SK-MEL-5 (cell line): ENCODE measurements around the gene PFDN2. TPM values are rescaled to one million over a fixed set of nuclear protein-coding genes. Genes with fewer than 3 reads are reported as not detected.

Experiments
- DNase-seq: peaks from one replicate; pipeline ENCODE4 v3.0.0-alpha.2; 2016; ENCODE audit warnings: low read depth, low spot score
- in situ Hi-C: cut with HindIII; loops from 2 replicates; pipeline ENCODE4 v1.10.0; 2016; ENCODE audit warnings: low sequenced_read_pairs, high pct_unique_total_duplicates, low pct_unique_long_range_greater_than_20kb
- polyA plus RNA-seq, 2 experiments: library from polyadenylated mRNA; depleted of rRNA; stranded (reverse); fragments of >200 nt; gene quantifications; 2 replicates each; pipeline ENCODE4 v1.2.3, GENCODE V29; 2015
- total RNA-seq: library from RNA; depleted of rRNA; stranded (reverse); fragments of >200 nt; shearing (Covaris generic); gene quantifications from 2 replicates; pipeline ENCODE4 v1.2.3, GENCODE V29; 2014; rRNA removed

PFDN2 gene, protein sequence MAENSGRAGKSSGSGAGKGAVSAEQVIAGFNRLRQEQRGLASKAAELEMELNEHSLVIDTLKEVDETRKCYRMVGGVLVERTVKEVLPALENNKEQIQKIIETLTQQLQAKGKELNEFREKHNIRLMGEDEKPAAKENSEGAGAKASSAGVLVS
- total RNA-seq = 84.1 and 92.3 TPM in 2 replicates
- polyA plus RNA-seq (2015; cell fraction: cytosol; rRNA removed) = 120 and 182 TPM in 2 replicates
- polyA plus RNA-seq (2015; cell fraction: nucleus; rRNA removed) = 8.8 and 18.9 TPM in 2 replicates

DNA sequence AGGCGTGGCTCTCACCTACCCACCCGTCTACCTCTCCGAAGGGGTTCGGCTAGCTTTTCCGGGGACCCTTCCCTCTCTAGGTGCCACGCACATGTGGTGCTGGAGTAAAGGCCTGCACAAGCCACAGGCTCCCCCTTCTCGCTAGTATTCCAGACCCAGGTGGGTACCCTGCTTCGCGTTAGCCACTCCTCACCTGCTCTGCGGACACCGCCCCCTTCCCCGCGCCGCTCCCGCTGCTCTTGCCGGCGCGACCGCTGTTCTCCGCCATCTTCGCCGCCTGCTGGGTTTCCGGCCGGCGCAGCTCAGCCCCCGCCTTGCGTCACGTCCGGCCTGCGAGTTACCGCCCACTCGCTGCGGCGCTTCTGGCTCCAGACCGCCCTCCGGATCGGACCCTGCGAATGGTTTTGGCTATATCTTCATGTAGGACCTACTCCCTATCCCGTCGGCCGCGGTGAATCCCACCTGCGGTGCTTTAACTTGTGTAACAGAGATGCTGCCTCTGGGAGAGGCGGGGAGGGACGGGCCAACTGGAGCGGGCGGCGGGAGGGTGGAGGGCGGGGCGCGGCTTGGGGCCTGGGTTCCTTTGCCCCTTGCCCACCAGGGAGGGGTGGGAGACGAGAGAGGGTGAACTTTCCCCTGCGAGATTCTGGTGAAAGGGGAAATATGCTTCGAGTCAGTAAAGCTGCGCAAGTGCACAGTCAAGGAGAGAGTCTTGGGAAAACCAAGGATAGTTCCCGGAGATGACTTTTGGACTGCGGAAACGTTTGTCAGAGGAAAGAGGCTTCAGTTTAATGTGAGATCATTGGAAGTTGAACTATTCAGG, at the start of gene PFDN2, which contains the start of gene NIT1:
Gene PFDN2, minus strand, starts transcription at position 279 of the 823 bp plus-strand sequence. Its CDS starts 11 bp downstream, at position 268.
Gene NIT1, plus strand, starts transcription at position 347 of the 823 bp plus-strand sequence. Its CDS starts 72 bp downstream, at position 419.
- in situ Hi-C loops = no loop called here
- DNase-seq = peak; percentile 75

DNA sequence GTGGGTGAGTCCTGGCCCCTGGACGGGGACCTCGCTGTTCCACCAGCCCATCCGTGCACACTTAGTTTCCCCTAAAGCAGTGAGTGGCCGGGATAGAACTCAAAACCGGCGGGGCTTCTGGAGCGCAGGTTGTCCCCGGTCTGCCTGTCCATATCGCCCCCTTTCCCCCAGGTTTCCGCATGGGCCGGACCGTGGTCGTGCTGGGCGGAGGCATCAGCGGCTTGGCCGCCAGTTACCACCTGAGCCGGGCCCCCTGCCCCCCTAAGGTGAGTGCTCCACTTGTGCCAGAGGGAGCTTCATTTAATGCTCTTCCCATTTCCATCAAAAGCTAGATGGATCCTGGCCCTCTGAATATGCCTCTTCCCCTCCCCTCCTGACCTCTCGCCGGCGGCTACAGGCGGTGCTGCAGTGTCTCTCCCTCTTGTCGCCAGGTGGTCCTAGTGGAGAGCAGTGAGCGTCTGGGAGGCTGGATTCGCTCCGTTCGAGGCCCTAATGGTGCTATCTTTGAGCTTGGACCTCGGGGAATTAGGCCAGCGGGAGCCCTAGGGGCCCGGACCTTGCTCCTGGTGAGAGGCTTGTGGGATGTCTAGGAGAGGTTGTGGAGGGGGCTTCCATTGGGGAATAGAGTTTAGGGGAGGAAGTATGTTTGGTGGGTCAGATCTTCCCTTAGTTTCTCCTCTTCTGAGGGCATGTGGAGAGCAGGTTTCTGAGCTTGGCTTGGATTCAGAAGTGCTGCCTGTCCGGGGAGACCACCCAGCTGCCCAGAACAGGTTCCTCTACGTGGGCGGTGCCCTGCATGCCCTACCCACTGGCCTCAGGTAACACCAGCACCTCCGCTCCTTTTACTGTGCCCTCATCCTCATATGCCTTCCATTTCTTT, 49.1 kb upstream of the PFDN2 start:
- in situ Hi-C loops = no loop called here
- DNase-seq = no peak

DNA sequence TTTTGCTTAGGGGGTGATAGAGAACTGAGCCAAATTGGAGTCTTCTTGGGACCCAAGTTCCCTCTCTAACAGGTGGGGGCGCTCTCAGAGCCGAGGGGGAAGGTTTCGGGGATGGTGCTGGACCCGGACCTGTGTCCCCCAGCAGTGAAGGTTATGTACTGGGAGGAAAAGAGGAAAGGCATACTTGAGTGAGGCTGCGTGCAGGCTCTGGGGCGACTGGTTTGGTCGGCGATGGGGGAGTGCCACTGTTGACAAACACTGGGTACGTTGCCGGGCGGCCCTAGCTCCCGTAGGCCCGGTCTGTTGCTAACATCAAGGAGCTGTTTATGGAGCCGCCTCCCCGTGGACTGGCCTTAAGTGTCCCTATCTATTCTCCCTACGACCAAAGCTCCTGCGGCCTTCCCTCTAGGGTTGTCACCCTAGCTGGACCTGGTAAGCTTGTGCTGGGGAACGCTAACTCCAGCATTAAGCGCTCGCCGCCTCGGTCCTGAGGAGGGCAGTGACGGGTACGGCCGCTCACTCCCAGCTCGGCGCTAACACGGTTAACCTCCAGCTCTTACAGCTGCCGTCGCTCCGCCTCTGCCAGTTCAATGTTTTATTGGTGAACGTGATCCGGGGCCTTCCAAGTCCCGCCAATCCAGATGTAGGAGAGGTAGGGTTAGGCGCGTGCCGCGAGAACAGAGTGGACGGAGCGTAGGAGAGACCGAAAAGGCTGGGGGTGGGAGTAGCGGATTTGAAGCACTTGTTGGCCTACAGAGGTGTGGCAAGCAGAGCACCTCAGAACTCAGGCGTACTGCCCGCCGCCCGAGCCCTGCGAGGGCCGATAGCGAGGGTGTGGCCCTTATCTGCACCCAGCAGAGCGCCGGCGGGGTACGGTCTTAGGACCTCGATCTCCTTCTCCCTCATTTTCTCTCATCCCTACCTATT, 48.2 kb upstream of the PFDN2 start, which contains the start of gene PPOX:
Gene PPOX, plus strand, starts transcription at position 685 of the 927 bp plus-strand sequence. CDS start 422 bp downstream, outside the sequence.
- in situ Hi-C loops = no loop called here
- DNase-seq = peak; percentile 98

DNA sequence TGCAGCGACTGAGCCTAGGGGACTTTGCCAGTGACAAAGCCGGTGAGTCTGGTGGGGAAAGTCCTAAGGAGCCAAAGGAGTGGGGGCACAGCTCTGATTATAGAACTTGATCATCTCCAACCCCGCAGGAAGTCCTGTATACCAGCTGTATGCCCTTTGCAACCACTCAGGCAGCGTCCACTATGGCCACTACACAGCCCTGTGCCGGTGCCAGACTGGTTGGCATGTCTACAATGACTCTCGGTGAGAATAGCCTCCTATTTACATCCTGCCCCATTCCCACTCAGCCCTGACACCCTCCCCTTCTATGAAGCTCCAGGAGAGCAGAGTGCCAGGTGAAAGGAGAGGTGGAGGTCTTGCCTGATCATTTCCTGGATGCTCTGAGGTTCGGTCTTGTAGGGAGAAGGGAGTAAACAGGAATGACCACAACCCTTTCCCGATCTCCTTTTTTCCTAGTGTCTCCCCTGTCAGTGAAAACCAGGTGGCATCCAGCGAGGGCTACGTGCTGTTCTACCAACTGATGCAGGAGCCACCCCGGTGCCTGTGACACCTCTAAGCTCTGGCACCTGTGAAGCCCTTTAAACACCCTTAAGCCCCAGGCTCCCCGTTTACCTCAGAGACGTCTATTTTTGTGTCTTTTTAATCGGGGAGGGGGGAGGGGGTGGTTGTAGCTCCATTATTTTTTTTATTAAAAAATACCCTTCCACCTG, 47.2 kb upstream of the PFDN2 start:
- in situ Hi-C loops = no loop called here
- DNase-seq = no peak

DNA sequence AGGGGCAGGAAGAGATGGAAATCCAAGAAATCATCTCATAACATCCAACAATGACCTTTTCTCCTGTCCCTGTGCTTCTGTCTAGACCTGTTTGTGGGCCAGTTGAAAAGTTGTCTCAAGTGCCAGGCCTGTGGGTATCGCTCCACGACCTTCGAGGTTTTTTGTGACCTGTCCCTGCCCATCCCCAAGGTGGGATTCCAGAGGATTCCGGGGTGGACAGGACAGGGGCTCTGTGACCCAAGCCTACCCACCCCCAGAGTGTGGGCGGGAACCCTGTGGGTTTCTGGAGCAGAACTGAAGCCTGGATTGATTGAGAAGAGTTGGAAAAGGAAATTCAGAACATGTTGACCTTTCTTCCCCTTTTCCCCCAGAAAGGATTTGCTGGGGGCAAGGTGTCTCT, 46.0 kb upstream of the PFDN2 start:
- in situ Hi-C loops = no loop called here
- DNase-seq = no peak

DNA sequence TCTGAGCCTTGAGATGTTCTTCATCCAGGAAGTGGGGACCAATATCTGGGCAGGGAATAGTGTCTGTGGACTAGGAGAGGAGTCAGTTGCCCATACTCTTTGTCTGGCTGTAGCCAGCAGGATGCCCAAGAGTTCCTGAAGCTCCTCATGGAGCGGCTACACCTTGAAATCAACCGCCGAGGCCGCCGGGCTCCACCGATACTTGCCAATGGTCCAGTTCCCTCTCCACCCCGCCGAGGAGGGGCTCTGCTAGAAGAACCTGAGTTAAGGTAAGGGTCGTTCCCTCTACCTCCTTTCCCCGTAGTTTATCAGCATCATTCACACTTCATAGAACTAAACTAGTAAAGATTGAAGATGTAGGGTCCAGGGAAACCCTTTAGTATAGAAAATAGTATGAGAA, 45.0 kb upstream of the PFDN2 start:
- DNase-seq = no peak
- in situ Hi-C loops = no loop called here

DNA sequence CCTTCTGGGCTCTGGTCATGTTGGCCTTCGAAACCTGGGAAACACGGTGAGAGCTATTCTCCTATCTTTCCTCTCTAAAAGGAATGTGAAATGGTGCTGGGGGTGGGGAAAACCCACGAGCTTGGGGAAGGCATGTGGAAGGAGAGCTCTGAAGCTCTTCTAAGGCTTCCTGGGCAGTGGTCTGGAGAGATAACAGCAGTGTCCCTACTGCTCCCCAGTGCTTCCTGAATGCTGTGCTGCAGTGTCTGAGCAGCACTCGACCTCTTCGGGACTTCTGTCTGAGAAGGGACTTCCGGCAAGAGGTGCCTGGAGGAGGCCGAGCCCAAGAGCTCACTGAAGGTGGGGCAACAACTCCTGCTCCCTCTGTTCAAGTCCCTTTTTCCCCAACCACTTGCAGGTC, 44.2 kb upstream of the PFDN2 start:
- no peak for DNase-seq
- in situ Hi-C loops = no loop called here

DNA sequence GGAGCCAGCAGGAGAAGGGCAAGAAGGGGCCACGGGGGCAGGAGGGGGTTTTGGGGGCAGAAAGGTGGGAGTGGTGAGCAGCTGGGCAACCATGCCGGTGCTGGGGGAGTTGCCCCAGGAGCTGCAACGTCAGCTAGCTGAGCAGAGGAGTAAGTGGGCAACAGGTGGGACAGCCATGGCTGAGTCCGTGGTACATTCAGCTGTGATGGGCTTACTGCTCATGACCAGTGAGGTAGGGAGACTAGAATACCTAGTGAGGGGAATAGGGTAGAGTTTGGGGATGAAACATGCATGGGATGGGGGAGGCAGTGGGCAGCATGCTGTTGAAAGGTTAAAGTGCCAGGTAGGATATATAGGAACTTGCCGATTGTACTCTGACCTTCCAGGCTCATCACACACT, 43.8 kb upstream of the PFDN2 start:
- in situ Hi-C loops = no loop called here
- DNase-seq = no peak

DNA sequence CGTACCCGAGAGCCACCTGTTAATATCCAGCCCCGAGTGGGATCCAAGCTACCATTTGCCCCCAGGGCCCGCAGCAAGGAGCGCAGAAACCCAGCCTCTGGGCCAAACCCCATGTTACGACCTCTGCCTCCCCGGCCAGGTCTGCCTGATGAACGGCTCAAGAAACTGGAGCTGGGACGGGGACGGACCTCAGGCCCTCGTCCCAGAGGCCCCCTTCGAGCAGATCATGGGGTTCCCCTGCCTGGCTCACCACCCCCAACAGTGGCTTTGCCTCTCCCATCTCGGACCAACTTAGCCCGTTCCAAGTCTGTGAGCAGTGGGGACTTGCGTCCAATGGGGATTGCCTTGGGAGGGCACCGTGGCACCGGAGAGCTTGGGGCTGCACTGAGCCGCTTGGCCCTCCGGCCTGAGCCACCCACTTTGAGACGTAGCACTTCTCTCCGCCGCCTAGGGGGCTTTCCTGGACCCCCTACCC, 42.9 kb upstream of the PFDN2 start:
- in situ Hi-C loops = no loop called here
- no peak for DNase-seq

DNA sequence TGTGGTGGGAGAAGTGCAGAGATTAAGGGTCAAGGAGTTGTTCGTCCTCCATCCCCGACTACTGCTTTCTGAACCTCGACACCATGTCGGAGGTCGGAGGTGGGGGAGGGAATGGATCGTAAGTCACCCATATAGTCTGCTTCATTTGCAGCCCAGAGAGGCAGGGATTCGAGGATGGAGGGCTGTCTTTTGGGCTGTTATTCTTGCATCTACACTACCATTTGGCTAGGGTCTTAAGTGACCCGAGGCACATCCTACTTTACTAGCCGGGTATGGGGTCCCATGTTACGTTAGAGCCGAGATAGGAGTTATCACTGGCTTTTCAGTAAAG, 42.0 kb upstream of the PFDN2 start:
- in situ Hi-C loops = no loop called here
- no peak for DNase-seq

DNA sequence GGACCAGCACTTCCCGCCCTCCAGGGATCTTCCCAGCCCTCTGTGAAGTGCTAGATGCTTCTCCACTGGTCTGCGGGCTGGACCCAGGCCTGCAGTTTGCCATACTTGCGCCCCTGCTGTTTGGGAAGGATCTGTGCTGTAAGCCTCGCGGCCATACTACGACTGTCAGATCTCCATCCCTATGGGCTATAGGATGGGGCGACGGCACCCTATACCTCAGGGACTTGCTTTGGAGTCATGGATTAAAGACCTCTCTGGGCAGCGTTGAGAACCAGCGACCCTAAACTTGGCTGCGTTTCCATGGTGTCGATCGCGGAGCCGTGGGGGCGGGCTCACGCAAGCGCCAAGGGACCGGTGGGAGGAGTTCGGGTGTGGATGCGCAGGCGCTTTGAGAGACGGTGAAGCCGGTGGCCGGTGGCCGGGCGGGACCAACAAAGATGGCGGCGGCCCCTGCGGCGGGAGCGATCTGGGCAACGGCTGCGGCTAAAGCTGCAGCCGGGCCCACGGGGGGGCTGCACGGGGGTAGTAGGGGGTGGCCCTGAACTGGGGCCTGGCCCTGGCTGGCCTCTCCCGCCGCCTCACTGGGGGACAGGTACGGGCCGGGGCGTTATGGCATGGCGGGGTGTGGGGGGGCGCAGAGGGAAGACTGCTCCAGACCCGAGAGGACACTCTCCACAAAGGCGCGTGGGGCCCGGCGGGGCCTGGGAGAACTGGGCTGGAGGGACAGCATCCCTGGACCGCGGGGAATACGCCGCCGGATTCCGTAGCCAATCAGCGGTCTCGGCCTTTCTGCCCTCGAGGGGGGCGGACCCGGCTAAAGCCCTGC, 41.5 kb upstream of the PFDN2 start, which contains the start of gene USP21:
Gene USP21, plus strand, starts transcription at position 414 of the 826 bp plus-strand sequence. CDS start 1,141 bp downstream, outside the sequence.
- peak; percentile 91 for DNase-seq
- in situ Hi-C loops = no loop called here

DNA sequence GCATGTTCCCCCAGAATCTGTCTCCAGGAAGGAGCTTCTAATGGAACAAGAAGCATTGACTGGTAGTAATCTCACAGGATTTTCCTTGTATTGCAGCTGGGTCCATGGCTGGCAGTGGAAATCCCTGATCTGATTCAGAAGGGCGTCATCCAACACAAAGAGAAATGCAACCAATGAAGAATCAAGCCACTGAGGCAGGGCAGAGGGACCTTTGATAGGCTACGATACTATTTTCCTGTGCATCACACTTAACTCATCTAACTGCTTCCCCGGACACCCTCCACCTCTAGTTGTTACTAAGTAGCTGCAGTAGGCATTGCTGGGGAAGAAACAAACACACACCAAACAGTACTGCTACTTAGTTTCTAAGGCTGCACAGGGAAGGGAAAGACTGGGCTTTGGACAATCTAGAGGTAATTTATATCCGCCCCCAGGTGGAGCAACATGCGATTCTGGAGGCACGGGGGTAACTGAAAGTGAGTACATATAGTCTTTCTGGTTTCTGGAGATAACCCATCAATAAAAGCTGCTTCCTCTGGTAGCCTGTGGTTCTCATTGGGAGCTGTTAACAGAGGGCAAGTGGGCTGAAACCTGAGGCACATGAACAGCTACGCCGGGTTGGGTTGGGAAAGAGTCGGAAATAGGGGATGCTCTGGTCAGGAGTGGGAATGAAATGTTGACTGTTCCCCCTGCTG, 40.6 kb upstream of the PFDN2 start:
- in situ Hi-C loops = no loop called here
- DNase-seq = no peak

DNA sequence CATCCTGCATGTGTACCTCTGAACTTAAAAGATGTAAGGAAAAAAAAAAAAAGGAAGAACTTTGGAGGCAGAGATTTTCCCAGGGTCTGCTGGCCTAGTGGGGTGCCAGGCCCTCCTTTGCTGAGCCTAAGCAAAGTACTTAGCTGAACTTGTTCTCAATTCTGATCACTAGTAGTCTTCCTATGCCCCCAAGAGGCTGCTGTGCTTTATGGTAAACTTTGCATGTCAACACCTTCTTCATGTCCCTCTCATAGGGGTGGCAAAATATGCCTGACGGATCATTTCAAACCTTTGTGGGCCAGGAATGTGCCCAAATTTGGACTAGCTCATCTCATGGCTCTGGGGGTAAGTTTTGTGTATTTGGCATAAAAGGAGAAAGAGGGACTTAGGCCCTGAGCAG, 40.0 kb upstream of the PFDN2 start:
- DNase-seq = no peak
- in situ Hi-C loops = no loop called here

DNA sequence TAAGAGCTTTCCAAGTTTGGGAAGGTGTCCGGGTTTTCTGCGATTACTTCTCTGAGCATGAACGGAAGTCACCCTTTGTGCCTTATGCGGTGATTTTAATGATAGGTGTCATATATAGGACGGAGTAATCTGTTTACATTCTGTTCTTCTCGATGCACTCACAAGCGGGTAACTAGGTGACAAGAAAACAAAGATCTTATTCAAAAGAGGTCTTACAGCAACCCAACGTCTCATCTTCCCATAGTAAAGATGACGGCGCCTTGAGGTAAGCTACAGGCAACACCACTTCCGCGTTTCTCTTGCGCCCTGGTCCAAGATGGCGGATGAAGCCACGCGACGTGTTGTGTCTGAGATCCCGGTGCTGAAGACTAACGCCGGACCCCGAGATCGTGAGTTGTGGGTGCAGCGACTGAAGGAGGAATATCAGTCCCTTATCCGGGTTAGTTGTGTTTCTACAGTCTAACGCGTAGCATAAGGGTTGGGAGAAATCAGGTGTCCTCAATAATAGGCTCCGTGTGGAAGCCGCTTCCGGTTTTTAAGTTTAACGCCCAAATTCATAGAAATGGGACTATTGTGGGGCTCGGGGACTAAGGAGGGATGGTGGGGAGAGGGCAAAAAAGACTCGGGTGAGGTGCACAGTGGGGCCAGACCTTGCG, 36.0 kb upstream of the PFDN2 start, which contains the start of gene UFC1:
Gene UFC1, plus strand, starts transcription at position 297 of the 656 bp plus-strand sequence. Its CDS starts 20 bp downstream, at position 317.
- in situ Hi-C loops = no loop called here
- DNase-seq = peak; percentile 94
